Nephron (organoid): ENCODE data around the gene MLLT6.
A peak's percentile ranks its signal among the peaks of the same experiment; 100 is the strongest.

Source experiments
- H3K27ac Mint-ChIP-seq, 3 experiments: 2 replicates each; pipeline ENCODE4 v1.8.0; 2020; ENCODE audit warnings: mixed read lengths in 3 of 3, mild to moderate bottlenecking in 2 of 3, moderate library complexity in 1 of 3
- H3K27me3 Mint-ChIP-seq: 2 replicates; pipeline ENCODE4 v1.8.0; 2021; ENCODE audit warnings: low read depth, mild to moderate bottlenecking, moderate library complexity, mixed read lengths
- H3K36me3 Mint-ChIP-seq: 2 replicates; pipeline ENCODE4 v1.8.0; 2020; ENCODE audit warnings: low read depth, mixed read lengths
- H3K4me1 Mint-ChIP-seq: 2 replicates; pipeline ENCODE4 v1.8.0; 2020; ENCODE audit warnings: mixed read lengths
- H3K4me3 Mint-ChIP-seq, 3 experiments: 2 replicates each; pipeline ENCODE4 v1.8.0; 2020; ENCODE audit warnings: mild to moderate bottlenecking in 3 of 3, mixed read lengths in 3 of 3, moderate library complexity in 2 of 3
- H3K9me3 Mint-ChIP-seq: 2 replicates; pipeline ENCODE4 v1.8.0; 2020; ENCODE audit warnings: mixed read lengths
- CTCF ChIP-seq, 3 experiments: fragments of 200-600 bp; sonication (generic); IDR thresholded peaks; one replicate each; pipeline ENCODE4 v1.5.0; 2021; ENCODE audit warnings: antibody characterized with exemption in 3 of 3; ENCODE audit not compliant: unreplicated experiment in 3 of 3

The MLLT6 gene

DNA sequence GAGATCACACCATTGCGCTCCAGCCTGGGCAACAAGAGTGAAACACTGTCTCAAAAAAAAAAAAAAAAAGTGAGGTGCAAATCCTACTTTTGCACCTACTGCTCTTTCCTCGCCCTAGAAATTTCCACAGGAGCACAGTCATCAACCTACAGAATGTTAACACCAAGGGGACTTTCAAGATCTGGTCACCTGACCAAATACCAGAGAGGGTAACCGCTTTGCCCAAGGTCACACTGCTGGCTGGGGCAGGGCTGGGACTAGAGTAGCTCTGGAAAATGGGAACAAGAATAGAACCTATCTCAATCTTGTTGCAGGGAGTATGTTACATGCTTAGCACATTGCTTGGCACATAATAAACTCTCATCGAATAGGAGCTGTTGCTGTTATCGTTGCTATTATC is 6.3 kb upstream of the MLLT6 start:
- no peak for TF ChIP-seq CTCF (IDR thresholded peaks at IDR 0.05; ENCODE audit: unreplicated experiment in 3 of 3)
- peaks cover 16% of the 10 kb centered on the region for H3K27me3 Mint-ChIP-seq
- H3K4me3 Mint-ChIP-seq = no peak overlapping the region
- no peaks in the 10 kb centered on the region for H3K36me3 Mint-ChIP-seq
- no peaks in the 10 kb centered on the region for H3K9me3 Mint-ChIP-seq
- peaks cover 33% of the 10 kb centered on the region for H3K4me1 Mint-ChIP-seq
- no peak overlapping the region for H3K27ac Mint-ChIP-seq

DNA sequence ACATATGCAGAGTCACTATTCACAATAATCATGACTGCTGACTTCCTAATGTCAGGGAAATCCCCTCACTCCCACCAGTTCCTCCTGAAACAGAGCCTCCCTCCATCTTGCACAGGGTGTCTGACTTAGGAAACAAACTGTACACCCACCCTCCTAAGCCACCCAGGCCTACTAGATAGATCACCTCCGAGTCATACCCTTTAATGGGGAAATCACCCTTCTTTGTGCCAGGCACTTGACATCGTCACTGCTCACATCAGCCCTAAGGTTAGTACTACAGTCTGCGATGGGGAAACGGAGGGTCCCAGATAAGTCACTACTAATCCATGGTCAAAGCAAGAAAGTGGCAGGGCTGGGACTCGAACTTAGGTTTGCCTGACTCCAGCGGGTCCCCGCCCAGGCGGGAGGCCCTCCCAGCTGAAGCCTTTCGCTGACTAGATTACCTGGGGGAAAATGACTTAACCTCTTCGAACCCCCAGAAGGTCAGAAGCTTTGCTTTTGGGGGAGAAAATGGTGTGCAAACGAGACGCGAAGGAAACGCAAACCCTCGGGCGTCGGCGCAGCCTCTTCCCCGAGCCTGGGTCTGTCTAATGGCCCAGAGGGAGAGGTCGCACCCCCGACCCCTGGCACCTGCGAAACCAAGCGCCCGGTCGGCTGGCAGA is 3.4 kb upstream of the MLLT6 start:
- no peaks in the 10 kb centered on the region for H3K36me3 Mint-ChIP-seq
- H3K27me3 Mint-ChIP-seq = peaks cover 27% of the 10 kb centered on the region
- peaks cover 42% of the 10 kb centered on the region for H3K4me1 Mint-ChIP-seq
- H3K9me3 Mint-ChIP-seq = no peaks in the 10 kb centered on the region
- peak overlapping the region; percentile 90 to 97 (median 94) for H3K27ac Mint-ChIP-seq
- H3K4me3 Mint-ChIP-seq = peak overlapping the region; percentile 76 to 86 (median 84)
- TF ChIP-seq CTCF (IDR thresholded peaks at IDR 0.05; ENCODE audit: unreplicated experiment in 3 of 3) = no peak

- Mint-ChIP-seq H3K36me3 (peaks cover 2% of the 10 kb centered on the region), H3K27ac (peak overlapping the region; percentile 95 to 98 (median 97)), H3K4me1 (peaks cover 49% of the 10 kb centered on the region), H3K9me3 (no peaks in the 10 kb centered on the region), H3K27me3 (peaks cover 27% of the 10 kb centered on the region), H3K4me3 (peak overlapping the region; percentile 93 to 96 (median 95))
- no peak for TF ChIP-seq CTCF (IDR thresholded peaks at IDR 0.05; ENCODE audit: unreplicated experiment in 3 of 3)
Measured at GRCh38 chr17:38702166-38702915, 2.7 kb upstream of the MLLT6 start.

GRCh38 chr17:38702916-38703741 is 1.9 kb upstream of the MLLT6 start:
- H3K27me3 Mint-ChIP-seq = peaks cover 27% of the 10 kb centered on the region
- H3K27ac Mint-ChIP-seq = peak overlapping the region; percentile 95 to 98 (median 97)
- peaks cover 8% of the 10 kb centered on the region for H3K36me3 Mint-ChIP-seq
- TF ChIP-seq CTCF (IDR thresholded peaks at IDR 0.05; ENCODE audit: unreplicated experiment in 3 of 3) = no peak
- no peaks in the 10 kb centered on the region for H3K9me3 Mint-ChIP-seq
- peaks cover 57% of the 10 kb centered on the region for H3K4me1 Mint-ChIP-seq
- peak overlapping the region; percentile 93 to 96 (median 95) for H3K4me3 Mint-ChIP-seq

DNA sequence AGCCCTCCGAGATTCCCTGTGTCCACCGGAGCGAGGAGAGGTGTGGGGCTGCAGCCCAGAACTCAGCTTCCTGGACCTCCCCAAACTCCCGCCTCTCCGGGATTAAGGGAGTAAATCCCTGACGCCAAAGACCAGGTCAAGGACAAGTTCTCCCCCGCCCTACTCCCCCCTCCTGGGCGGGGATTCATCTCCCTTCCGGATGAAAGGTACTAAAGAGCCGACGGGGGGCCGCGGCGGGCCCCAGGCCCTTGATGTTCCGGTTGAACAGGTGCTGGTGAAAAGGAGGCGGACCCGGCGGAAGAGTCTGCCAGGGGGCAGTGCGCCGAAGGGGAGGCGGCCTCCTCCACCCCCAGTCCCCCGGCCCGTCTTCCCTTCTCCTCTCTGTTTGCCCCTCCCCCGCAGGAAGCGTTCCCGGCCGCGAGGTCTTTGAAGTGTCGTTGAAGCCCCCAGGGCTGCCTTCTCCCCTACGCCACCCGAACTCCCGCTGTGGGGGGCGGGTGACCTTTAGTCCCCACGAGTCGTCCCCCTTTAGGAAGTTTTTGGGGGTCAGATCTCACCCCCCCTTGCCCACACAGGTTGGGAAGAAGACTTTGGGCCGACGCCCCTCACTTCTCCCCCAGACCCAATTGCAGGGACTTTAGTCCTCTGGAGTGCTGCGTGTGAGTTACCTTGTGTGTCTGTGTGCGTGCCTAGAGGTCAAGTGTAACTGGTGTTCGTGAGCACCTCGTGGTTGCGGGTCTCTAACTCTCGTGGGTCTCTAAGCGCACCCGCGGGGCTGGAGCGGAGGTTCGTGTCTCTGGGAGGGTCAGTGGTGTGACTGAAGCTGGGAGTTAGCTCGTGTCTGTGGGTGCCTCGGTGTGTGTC is 1.1 kb upstream of the MLLT6 start:
- Mint-ChIP-seq H3K4me3 (peak overlapping the region; percentile 93 to 96 (median 95)), H3K9me3 (no peaks in the 10 kb centered on the region), H3K4me1 (peaks cover 64% of the 10 kb centered on the region), H3K27ac (peak overlapping the region; percentile 95 to 98 (median 97)), H3K27me3 (peaks cover 27% of the 10 kb centered on the region), H3K36me3 (peaks cover 10% of the 10 kb centered on the region)
- TF ChIP-seq CTCF (IDR thresholded peaks at IDR 0.05; ENCODE audit: unreplicated experiment in 3 of 3) = no peak
